ENCODE data around the gene PRDM16. TPM values are rescaled to one million over a fixed set of nuclear protein-coding genes. Genes with fewer than 3 reads are reported as not detected.
"Not testable (repeated sequence)": the region's sequence is repeated elsewhere in the genome, so short reads cannot be mapped to it uniquely, and the experiment has no call there.

The PRDM16 gene
- total RNA-seq, 1 donor from 2014 or later = not detected

GRCh38 chr1:3272321-3273045 is 203.5 kb downstream of the PRDM16 start:
- no peak for DNase-seq (ENCODE audit: low read depth)

GRCh38 chr1:3273447-3273846 is 204.4 kb downstream of the PRDM16 start:
- no peak for DNase-seq (ENCODE audit: low read depth)

- no peak for DNase-seq (ENCODE audit: low read depth)
Measured at GRCh38 chr1:3274972-3275371, 206.0 kb downstream of the PRDM16 start.

- no peak for DNase-seq (ENCODE audit: low read depth)
Measured at GRCh38 chr1:3275471-3276340, 206.7 kb downstream of the PRDM16 start.

GRCh38 chr1:3276341-3276800 is 207.4 kb downstream of the PRDM16 start:
- no peak for DNase-seq (ENCODE audit: low read depth)

- no peak for DNase-seq (ENCODE audit: low read depth)
Measured at GRCh38 chr1:3277011-3277471, 208.0 kb downstream of the PRDM16 start.

- DNase-seq (ENCODE audit: low read depth) = no peak
Measured at GRCh38 chr1:3277623-3278022, 208.6 kb downstream of the PRDM16 start.

- no peak for DNase-seq (ENCODE audit: low read depth)
Measured at GRCh38 chr1:3278416-3279181, 209.6 kb downstream of the PRDM16 start.

GRCh38 chr1:3279182-3279470 is 210.1 kb downstream of the PRDM16 start:
- no peak for DNase-seq (ENCODE audit: low read depth)

- no peak for DNase-seq (ENCODE audit: low read depth)
Measured at GRCh38 chr1:3281735-3282134, 212.7 kb downstream of the PRDM16 start.

- DNase-seq (ENCODE audit: low read depth) = no peak
Measured at GRCh38 chr1:3282186-3282585, 213.2 kb downstream of the PRDM16 start.

GRCh38 chr1:3282656-3283430 is 213.8 kb downstream of the PRDM16 start:
- no peak for DNase-seq (ENCODE audit: low read depth)

- DNase-seq (ENCODE audit: low read depth) = no peak
Measured at GRCh38 chr1:3283849-3284248, 214.8 kb downstream of the PRDM16 start.

- no peak for DNase-seq (ENCODE audit: low read depth)
Measured at GRCh38 chr1:3284691-3285090, 215.7 kb downstream of the PRDM16 start.

GRCh38 chr1:3285106-3285740 is 216.2 kb downstream of the PRDM16 start:
- no peak for DNase-seq (ENCODE audit: low read depth)

GRCh38 chr1:3287095-3287494 is 218.1 kb downstream of the PRDM16 start:
- not testable (repeated sequence) for DNase-seq (ENCODE audit: low read depth)

GRCh38 chr1:3287656-3288160 is 218.7 kb downstream of the PRDM16 start:
- DNase-seq (ENCODE audit: low read depth) = no peak

GRCh38 chr1:3289502-3289901 is 220.5 kb downstream of the PRDM16 start:
- no peak for DNase-seq (ENCODE audit: low read depth)

- no peak for DNase-seq (ENCODE audit: low read depth)
Measured at GRCh38 chr1:3290438-3290837, 221.4 kb downstream of the PRDM16 start.

GRCh38 chr1:3290915-3291314 is 221.9 kb downstream of the PRDM16 start:
- no peak for DNase-seq (ENCODE audit: low read depth)
